IMR-90 (cell line): Measurements from ENCODE around the gene NDUFB7. TPM values are rescaled to one million over a fixed set of nuclear protein-coding genes. Genes with fewer than 3 reads are reported as not detected.

ENCODE experiments used
- ATAC-seq: fragments of 200-7000 bp; cut with Tn5 transposase; 2 replicates; pipeline ENCODE4 v1.9.1; 2020; ENCODE audit warnings: low read depth, mild to moderate bottlenecking, moderate library complexity
- BruUV-seq: library from RNA; stranded (reverse); fragments of 400-500 nt; replicated peaks from 2 replicates; lab custom pipeline; 2021; lab: Mats Ljungman, UMichigan
- CTCF ChIA-PET: fragments of 300-600 bp; formaldehyde crosslinking; extraction: SDS; loops from one replicate; lab custom pipeline; 2021; ENCODE audit warnings: antibody characterized with exemption; lab: Yijun Ruan, JAX
- POLR2A ChIA-PET: fragments of 300-600 bp; sonication (Branson Sonifier 250); formaldehyde crosslinking; loops from one replicate; lab custom pipeline; 2022; ENCODE audit warnings: antibody characterized with exemption; ENCODE audit not compliant: unreplicated experiment; lab: Charles Lee
- DNase-seq: peaks from one replicate; pipeline ENCODE4 v3.0.0; 2013
- H2AFZ ChIP-seq: replicated peaks from 2 replicates; pipeline ENCODE3; 2013; ENCODE audit warnings: low read length, mild to moderate bottlenecking; ENCODE audit not compliant: poor library complexity
- H2AK5ac ChIP-seq: 2 replicates; pipeline ENCODE4 v1.6.1; 2013; ENCODE audit warnings: low read depth, low read length, inconsistent platforms
- H2AK9ac ChIP-seq: replicated peaks from 2 replicates; pipeline ENCODE3; 2013; ENCODE audit warnings: mild to moderate bottlenecking, low read depth, low read length, moderate library complexity; ENCODE audit not compliant: poor library complexity
- H2BK120ac ChIP-seq: 2 replicates; pipeline ENCODE4 v1.6.1; 2013; ENCODE audit warnings: low read depth, low read length, inconsistent platforms
- H2BK15ac ChIP-seq: 3 replicates; pipeline ENCODE4 v1.6.1; 2013; ENCODE audit warnings: low read depth, low read length, inconsistent platforms
- H2BK20ac ChIP-seq: 2 replicates; pipeline ENCODE4 v1.6.1; 2013; ENCODE audit warnings: low read depth, mild to moderate bottlenecking, inconsistent platforms, low read length, moderate library complexity
- H2BK5ac ChIP-seq: 2 replicates; pipeline ENCODE4 v1.6.1; 2013; ENCODE audit warnings: mild to moderate bottlenecking, low read depth, low read length, inconsistent platforms; ENCODE audit not compliant: poor library complexity, severe bottlenecking
- H3K14ac ChIP-seq: replicated peaks from 2 replicates; pipeline ENCODE4 v1.6.1; 2013; ENCODE audit warnings: low read depth, low read length, inconsistent platforms
- H3K18ac ChIP-seq: 2 replicates; pipeline ENCODE4 v1.6.1; 2013; ENCODE audit warnings: low read depth, low read length, control low read depth
- H3K23ac ChIP-seq: 2 replicates; pipeline ENCODE4 v1.6.1; 2013; ENCODE audit warnings: low read depth, low read length, inconsistent platforms
- H3K27ac ChIP-seq: 2 replicates; pipeline ENCODE4 v1.5.1; 2013; ENCODE audit warnings: mild to moderate bottlenecking, control low read depth, low read length; ENCODE audit not compliant: insufficient read depth
- H3K27me3 ChIP-seq: 2 replicates; pipeline ENCODE4 v1.6.1; 2013; ENCODE audit warnings: low read length; ENCODE audit not compliant: control insufficient read depth, insufficient read depth
- H3K36me3 ChIP-seq: 2 replicates; pipeline ENCODE4 v1.6.1; 2013; ENCODE audit warnings: low read length, mixed read lengths; ENCODE audit not compliant: control insufficient read depth, insufficient read depth
- H3K4ac ChIP-seq: 2 replicates; pipeline ENCODE4 v1.6.1; 2013; ENCODE audit warnings: low read depth, low read length, inconsistent platforms
- H3K4me1 ChIP-seq: 2 replicates; pipeline ENCODE4 v1.6.1; 2013; ENCODE audit warnings: low read length, mixed read lengths; ENCODE audit not compliant: control insufficient read depth, insufficient read depth
- H3K4me2 ChIP-seq: 2 replicates; pipeline ENCODE4 v1.6.1; 2013; ENCODE audit warnings: low read depth, mild to moderate bottlenecking, control low read depth, low read length, moderate library complexity
- H3K4me3 ChIP-seq: 2 replicates; pipeline ENCODE4 v1.5.1; 2013; ENCODE audit warnings: low read depth, mild to moderate bottlenecking, control low read depth, low read length, moderate library complexity; ENCODE audit not compliant: insufficient read depth
- H3K56ac ChIP-seq: 2 replicates; pipeline ENCODE4 v1.6.1; 2013; ENCODE audit warnings: low read length, inconsistent platforms; ENCODE audit not compliant: insufficient read depth; ENCODE audit errors: extremely low read depth
- H3K79me1 ChIP-seq, 2 experiments: 2 replicates each; pipeline ENCODE4 v1.6.1; 2013; ENCODE audit warnings: low read length in 2 of 2, inconsistent platforms in 1 of 2, low read depth in 1 of 2
- H3K9ac ChIP-seq: 2 replicates; pipeline ENCODE4 v1.6.1; 2013; ENCODE audit warnings: low read depth, low read length, control low read depth
- H3K9me1 ChIP-seq: 2 replicates; pipeline ENCODE4 v1.6.1; 2013; ENCODE audit warnings: low read length, inconsistent platforms; ENCODE audit not compliant: insufficient read depth
- H3K9me3 ChIP-seq: 2 replicates; pipeline ENCODE4 v1.6.1; 2013; ENCODE audit warnings: low read length; ENCODE audit not compliant: control insufficient read depth, insufficient read depth
- H4K20me1 ChIP-seq: 2 replicates; pipeline ENCODE4 v1.6.1; 2013; ENCODE audit warnings: low read length, inconsistent platforms; ENCODE audit not compliant: insufficient read depth
- H4K5ac ChIP-seq: 2 replicates; pipeline ENCODE4 v1.6.1; 2013; ENCODE audit warnings: mild to moderate bottlenecking, low read depth, low read length, control low read depth
- H4K8ac ChIP-seq, 2 experiments: 2 replicates each; pipeline ENCODE4 v1.6.1; 2013; ENCODE audit warnings: low read depth in 2 of 2, low read length in 2 of 2, control low read depth in 1 of 2, inconsistent platforms in 1 of 2
- H4K91ac ChIP-seq: 2 replicates; pipeline ENCODE4 v1.6.1; 2013; ENCODE audit warnings: low read depth, low read length, inconsistent platforms; ENCODE audit not compliant: insufficient read depth
- BHLHE40 ChIP-seq: fragments of 150-350 bp; IDR thresholded peaks from 2 replicates; pipeline ENCODE4 v1.6.1; 2016; ENCODE audit warnings: mild to moderate bottlenecking, low read depth, low read length
- CHD1 ChIP-seq: IDR thresholded peaks from 2 replicates; pipeline ENCODE4 v1.6.1; 2012; ENCODE audit warnings: low read depth, low read length, improper control_type of control experiment
- MAFK ChIP-seq: IDR thresholded peaks from 2 replicates; pipeline ENCODE4 v1.6.1; 2012; ENCODE audit warnings: low read depth, low read length, improper control_type of control experiment
- MXI1 ChIP-seq: IDR thresholded peaks from 2 replicates; pipeline ENCODE4 v1.6.1; 2012; ENCODE audit warnings: low read depth, mild to moderate bottlenecking, low read length, moderate library complexity, borderline replicate concordance
- RAD21 ChIP-seq: IDR thresholded peaks from 2 replicates; pipeline ENCODE4 v1.6.1; 2012; ENCODE audit warnings: low read length, improper control_type of control experiment
- WGBS, 2 experiments: methylation state at CpG; one replicate each; pipeline versions ENCODE4 v1.1.5 to v1.1.7; 2013; ENCODE audit warnings: missing lambda C conversion rate in 2 of 2; ENCODE audit not compliant: insufficient read length in 1 of 2; ENCODE audit errors: extremely low coverage in 2 of 2; 5-methylcytosine and 5-hydroxymethylcytosine counted together
- dilution Hi-C: fragments of 300-500 bp; cut with HindIII; formaldehyde crosslinking; loops from one replicate; pipeline ENCODE4 v1.14.3; 2018; ENCODE audit warnings: low sequenced_read_pairs; ENCODE audit not compliant: unreplicated experiment
- in situ Hi-C: fragments of 300-500 bp; cut with MboI; formaldehyde crosslinking; loops from 3 replicates; pipeline ENCODE4 v1.14.3; 2019; ENCODE audit warnings: low sequenced_read_pairs, inconsistent platforms, mixed read lengths
- intact Hi-C: fragments of 100-400 bp; cut with micrococcal nuclease; formaldehyde crosslinking; loops from 2 replicates; pipeline ENCODE4 v1.10.0; 2022
- polyA plus RNA-seq, 3 experiments: library from polyadenylated mRNA; depleted of rRNA; stranded (reverse); fragments of >200 nt; gene quantifications; 2 replicates each; pipeline ENCODE4 v1.2.3, GENCODE V29; 2012; ENCODE audit warnings: low replicate concordance in 1 of 3
- total RNA-seq: library from RNA; depleted of rRNA; stranded (reverse); fragments of >200 nt; gene quantifications from 2 replicates; pipeline ENCODE4 v1.2.3, GENCODE V29; 2012
- TF ChIP-seq, protein P1 (sequence below): conservative IDR thresholded peaks from 2 replicates; pipeline ENCODE4 v1.5.1; 2012; ENCODE audit warnings: mild to moderate bottlenecking, low read depth, low read length, improper control_type of control experiment

Gene NDUFB7
- total and polyA plus RNA-seq, 2 of the 4 experiments (the other 2 are of a cell fraction), result 436 to 523 TPM

DNA sequence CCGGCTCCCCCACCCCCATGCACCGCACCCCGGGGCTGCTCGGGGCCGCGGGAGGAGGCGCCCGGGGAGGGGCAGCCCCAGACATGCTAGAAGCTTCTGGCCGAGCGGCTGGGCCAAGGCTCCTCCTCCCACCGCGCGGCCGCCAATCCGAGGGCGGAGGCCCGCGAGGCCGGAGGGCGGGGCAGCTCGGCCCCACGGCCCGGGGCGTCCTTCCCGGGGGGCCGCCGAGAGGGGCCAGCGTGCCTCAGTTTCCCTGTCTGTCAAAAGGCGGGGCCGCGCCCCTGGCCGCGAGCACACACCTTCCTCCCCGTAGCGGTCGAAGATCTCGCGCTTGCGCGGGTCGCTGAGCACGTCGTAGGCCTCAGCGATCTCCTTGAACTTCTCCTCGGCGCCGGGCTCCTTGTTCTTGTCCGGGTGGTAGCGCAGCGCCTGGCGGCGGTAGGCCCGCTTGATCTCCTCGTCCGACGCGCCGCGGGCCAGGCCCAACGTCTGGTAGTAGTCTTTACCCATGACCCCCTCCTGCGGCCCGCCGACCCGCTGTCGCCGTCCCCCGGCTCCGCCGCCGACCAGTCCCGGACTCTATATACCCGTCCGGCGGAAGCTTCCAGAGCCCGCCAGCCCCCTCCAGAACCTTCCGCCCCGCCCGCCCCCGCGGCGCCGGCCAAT lies 53.9 kb downstream of the NDUFB7 start, which contains the start of gene DNAJB1 (continued):
- TF ChIP-seq MAFK (no peak), BHLHE40 (no peak)

DNA sequence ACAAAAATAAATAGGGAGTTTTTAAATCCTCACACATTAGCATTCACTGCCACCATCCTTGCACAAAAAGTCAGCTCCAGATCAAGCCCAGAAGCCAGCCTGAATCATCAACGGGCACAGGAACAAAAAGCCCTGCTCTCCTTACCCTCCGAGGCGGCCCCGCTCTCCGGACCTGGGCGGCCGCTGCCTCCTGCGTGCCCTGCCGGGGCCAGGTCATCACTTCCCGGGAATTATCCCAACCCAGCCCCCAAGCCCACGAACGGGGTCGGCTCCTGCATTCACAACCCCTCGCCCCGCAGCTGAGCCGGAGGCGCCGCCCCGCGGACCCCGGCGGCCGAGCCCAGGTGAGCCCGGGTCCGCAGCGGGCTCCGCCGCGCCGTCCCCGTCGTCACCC lies 54.4 kb downstream of the NDUFB7 start:
- peak overlapping the region; percentile 98 for H3K4me2 ChIP-seq
- peak overlapping the region; percentile 83; the same call in 1 of the 2 replicates for H2AK5ac ChIP-seq
- peak overlapping the region; percentile 96 for H3K14ac ChIP-seq
- peak overlapping the region; percentile 85 for H3K4me3 ChIP-seq
- peak overlapping the region; percentile 61; the same call in 1 of the 2 replicates for H3K18ac ChIP-seq
- H3K36me3 ChIP-seq, result peaks cover 27% of the 10 kb centered on the region
- no peak for TF ChIP-seq RAD21
- TF ChIP-seq MAFK, result no peak
- TF ChIP-seq, protein P1, sequence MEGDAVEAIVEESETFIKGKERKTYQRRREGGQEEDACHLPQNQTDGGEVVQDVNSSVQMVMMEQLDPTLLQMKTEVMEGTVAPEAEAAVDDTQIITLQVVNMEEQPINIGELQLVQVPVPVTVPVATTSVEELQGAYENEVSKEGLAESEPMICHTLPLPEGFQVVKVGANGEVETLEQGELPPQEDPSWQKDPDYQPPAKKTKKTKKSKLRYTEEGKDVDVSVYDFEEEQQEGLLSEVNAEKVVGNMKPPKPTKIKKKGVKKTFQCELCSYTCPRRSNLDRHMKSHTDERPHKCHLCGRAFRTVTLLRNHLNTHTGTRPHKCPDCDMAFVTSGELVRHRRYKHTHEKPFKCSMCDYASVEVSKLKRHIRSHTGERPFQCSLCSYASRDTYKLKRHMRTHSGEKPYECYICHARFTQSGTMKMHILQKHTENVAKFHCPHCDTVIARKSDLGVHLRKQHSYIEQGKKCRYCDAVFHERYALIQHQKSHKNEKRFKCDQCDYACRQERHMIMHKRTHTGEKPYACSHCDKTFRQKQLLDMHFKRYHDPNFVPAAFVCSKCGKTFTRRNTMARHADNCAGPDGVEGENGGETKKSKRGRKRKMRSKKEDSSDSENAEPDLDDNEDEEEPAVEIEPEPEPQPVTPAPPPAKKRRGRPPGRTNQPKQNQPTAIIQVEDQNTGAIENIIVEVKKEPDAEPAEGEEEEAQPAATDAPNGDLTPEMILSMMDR, result no peak
- TF ChIP-seq MXI1, result 0 out of 2 replicates have a peak, but pooled peaks have one; percentile 4
- no peak for TF ChIP-seq CHD1
- BruUV-seq, result no TSS peak
- H4K8ac ChIP-seq, result peak overlapping the region; percentile 3 to 41; a peak in 3 of 4 replicates
- peak overlapping the region; percentile 87 for H3K9ac ChIP-seq
- no peak overlapping the region for H2BK120ac ChIP-seq
- no peaks in the 10 kb centered on the region for H3K27me3 ChIP-seq
- H3K79me1 ChIP-seq, result peaks cover 23 to 54% of the 10 kb centered on the region in 2 experiments
- peak overlapping the region; percentile 98 for H2AK9ac ChIP-seq
- peak overlapping the region; percentile 87 for H3K23ac ChIP-seq
- H2AFZ ChIP-seq, result peak overlapping the region; percentile 95
- H4K91ac ChIP-seq, result peak overlapping the region; percentile 71
- DNase-seq (peak; percentile 28), ATAC-seq (peak; percentile 1; the same call in 1 of the 2 replicates)
- intact Hi-C loops (no loop called here), in situ Hi-C loops (no loop called here), dilution Hi-C loops (no loop called here)
- peak overlapping the region; percentile 93 for H3K4ac ChIP-seq
- peak overlapping the region; percentile 75 for H3K56ac ChIP-seq
- ChIA-PET CTCF (interaction anchor here (0.7 kb wide), 1 partner anchor 9 kb away, joined by 3 read pairs; no protein-coding TSS in a partner anchor), POLR2A (interaction anchor here (1.4 kb wide), 1 partner anchor 18 kb away, joined by 4 read pairs; no protein-coding TSS in a partner anchor)
- WGBS, 2 experiments, result 0% methylated on average over 12 of the region's 32 CpGs; no CpG with 5 or more reads in 1 of the 2 experiments
- peaks cover 41% of the 10 kb centered on the region for H4K20me1 ChIP-seq
- H2BK20ac ChIP-seq, result no peak overlapping the region
- no peak overlapping the region for H2BK15ac ChIP-seq
- peaks cover 17% of the 10 kb centered on the region for H3K4me1 ChIP-seq
- no peak overlapping the region; the same call in 1 of the 2 replicates for H4K5ac ChIP-seq
- peak overlapping the region; percentile 86 for H2BK5ac ChIP-seq
- H3K9me1 ChIP-seq, result peaks cover 19% of the 10 kb centered on the region
- peak overlapping the region; percentile 78 for H3K27ac ChIP-seq
- no peaks in the 10 kb centered on the region for H3K9me3 ChIP-seq
